ENCODE results near the gene APLP2. TPM values are rescaled to one million over a fixed set of nuclear protein-coding genes. Genes with fewer than 3 reads are reported as not detected.
A peak's percentile ranks its signal among the peaks of the same experiment; 100 is the strongest.
"Not testable (repeated sequence)": the region's sequence is repeated elsewhere in the genome, so short reads cannot be mapped to it uniquely, and the experiment has no call there.

APLP2 gene
- total RNA-seq, 1 donor from 2014 or later, result 214 TPM

DNA sequence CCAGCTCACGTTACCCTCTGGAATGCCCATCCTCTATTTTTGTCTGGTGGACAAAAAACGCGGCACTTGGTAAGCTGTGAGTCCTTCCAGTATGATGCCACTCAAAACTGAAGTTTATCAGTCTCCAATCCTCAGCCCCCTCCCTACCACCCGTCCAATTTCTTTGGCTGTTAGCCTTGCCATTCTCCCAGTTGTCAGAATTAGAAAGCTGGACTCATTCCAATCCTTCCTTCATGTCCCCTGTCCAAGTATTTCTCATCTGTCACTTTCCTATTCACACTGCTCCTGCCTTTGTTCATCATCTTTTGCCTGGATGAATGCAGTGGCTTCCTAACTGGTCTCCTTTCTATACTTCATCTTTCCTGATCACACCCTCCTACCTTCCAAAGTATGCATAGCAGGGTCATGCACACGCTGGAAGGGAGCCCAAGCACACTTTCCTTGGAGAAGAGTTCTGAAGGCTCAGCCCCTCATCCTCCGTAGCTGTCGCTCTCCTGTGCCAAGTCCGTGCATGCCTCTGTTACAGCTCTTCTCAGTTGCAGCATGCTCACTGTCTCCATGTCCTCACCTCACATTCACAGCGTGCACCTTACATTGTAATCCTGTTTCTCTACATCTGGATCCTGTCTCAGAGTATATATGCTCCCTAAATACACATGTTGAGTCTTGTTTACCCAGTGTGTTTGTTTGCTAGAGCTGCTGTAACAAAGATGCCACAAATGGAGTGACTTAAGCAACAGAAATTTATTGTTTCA lies 19.4 kb downstream of the APLP2 start:
- no peak for ATAC-seq
- DNase-seq (ENCODE audit: low spot score), result no peak

- ATAC-seq, result no peak
Observed at GRCh38 chr11:130089674-130090073, 20.0 kb downstream of the APLP2 start.

DNA sequence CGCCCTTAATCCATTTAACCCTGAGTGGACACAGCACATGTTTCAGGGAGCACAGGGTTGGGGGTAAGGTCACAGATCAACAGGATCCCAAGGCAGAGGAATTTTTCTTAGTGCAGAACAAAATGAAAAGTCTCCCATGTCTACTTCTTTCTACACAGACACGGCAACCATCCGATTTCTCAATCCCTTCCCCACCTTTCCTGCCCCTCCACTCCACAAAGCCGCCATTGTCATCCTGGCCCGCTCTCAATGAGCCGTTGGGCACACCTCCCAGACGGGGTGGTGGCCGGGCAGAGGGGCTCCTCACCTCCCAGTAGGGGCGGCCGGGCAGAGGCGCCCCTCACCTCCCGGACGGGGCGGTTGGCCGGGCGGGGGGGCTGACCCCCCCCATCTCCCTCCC lies 20.8 kb downstream of the APLP2 start:
- DNase-seq (ENCODE audit: low spot score), result not testable (repeated sequence)

More at GRCh38 chr11:130089674-130090073, 20.0 kb downstream of the APLP2 start:
- DNase-seq (ENCODE audit: low spot score), result no peak

DNA sequence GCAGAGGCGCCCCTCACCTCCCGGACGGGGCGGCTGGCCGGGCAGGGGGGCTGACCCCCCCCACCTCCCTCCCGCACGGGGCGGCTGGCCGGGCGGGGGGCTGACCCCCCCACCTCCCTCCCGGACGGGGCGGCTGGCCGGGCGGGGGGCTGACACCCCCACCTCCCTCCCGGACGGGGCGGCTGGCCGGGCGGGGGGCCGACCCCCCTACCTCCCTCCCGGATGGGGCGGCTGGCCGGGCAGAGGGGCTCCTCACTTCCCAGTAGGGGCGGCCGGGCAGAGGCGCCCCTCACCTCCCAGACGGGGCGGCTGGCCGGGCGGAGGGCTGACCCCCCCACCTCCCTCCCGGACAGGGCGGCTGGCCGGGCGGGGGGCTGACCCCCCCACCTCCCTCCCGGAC lies 21.5 kb downstream of the APLP2 start:
- DNase-seq (ENCODE audit: low spot score); ATAC-seq: not testable (repeated sequence)

More for the DNA sequence above, 20.8 kb downstream of the APLP2 start:
- ATAC-seq, result not testable (repeated sequence)

DNA sequence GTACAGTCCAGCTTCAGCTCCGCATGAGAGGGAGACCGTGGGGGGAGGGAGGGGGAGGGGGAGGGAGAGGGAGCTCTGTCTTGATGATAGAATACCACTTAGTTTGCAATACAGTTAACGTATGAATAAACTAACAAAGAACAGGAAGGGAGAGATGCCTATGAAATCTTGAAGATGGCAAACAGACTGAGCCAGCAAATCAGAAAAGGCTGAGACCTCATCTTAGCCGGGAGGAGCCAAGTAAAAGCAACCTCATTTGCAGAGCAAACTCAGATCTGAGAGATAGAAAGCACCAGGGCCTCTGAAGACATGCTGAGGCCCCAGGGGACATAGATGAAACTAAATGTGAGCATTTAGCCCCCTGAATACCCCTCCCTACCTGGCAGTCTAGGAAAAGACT lies 23.0 kb downstream of the APLP2 start:
- ATAC-seq (no peak), DNase-seq (ENCODE audit: low spot score) (no peak)

DNA sequence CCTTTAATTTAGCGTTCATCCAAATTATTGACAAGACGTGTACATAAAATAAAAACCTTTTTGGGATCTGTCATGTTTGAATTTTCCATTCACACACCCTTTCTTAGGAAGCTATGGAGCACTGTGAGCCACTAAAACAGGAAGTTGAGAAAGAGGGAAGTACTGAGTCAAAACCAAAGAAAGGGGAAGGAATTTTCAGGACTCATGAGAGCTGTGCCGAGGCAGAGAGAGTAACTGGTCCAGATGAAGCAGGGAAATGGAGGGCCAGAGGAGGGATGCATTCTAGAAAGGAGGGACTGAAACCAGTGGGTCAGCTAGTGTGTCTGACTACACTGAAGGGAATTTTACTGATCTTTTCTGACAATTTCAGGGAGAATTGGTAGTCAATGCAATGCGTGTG lies 24.9 kb downstream of the APLP2 start:
- peak; percentile 33 for ATAC-seq

GRCh38 chr11:130095326-130095725 lies 25.6 kb downstream of the APLP2 start:
- no peak for DNase-seq (ENCODE audit: low spot score)
- no peak for ATAC-seq

More for the DNA sequence above, 24.9 kb downstream of the APLP2 start:
- no peak for DNase-seq (ENCODE audit: low spot score)

DNA sequence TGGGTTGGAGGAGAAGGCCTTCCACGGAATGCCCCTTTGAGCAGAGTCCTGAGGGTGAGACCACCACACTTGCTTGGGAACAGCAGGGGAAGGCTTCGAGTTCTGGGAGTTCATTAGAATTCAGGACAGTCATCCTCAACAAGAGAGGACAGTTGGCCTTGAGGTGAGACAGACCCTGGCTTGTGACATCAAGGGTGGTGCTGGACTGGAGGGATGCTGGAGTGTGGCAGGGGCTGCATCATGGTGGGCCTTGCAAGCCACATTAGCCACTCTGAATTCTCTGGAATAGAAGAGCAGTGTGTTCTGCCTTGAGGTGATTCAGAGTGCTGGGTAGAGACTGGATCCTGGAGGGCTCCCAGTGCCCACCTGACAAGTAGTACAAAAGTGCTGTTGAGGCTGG lies 26.3 kb downstream of the APLP2 start:
- DNase-seq (ENCODE audit: low spot score) (no peak), ATAC-seq (no peak)

- ATAC-seq, result no peak
- DNase-seq (ENCODE audit: low spot score), result no peak
Observed at GRCh38 chr11:130096823-130097222, 27.1 kb downstream of the APLP2 start.

GRCh38 chr11:130097285-130097684 lies 27.6 kb downstream of the APLP2 start:
- DNase-seq (ENCODE audit: low spot score) (no peak), ATAC-seq (no peak)

GRCh38 chr11:130099356-130099755 lies 29.7 kb downstream of the APLP2 start:
- DNase-seq (ENCODE audit: low spot score) (no peak), ATAC-seq (no peak)

DNA sequence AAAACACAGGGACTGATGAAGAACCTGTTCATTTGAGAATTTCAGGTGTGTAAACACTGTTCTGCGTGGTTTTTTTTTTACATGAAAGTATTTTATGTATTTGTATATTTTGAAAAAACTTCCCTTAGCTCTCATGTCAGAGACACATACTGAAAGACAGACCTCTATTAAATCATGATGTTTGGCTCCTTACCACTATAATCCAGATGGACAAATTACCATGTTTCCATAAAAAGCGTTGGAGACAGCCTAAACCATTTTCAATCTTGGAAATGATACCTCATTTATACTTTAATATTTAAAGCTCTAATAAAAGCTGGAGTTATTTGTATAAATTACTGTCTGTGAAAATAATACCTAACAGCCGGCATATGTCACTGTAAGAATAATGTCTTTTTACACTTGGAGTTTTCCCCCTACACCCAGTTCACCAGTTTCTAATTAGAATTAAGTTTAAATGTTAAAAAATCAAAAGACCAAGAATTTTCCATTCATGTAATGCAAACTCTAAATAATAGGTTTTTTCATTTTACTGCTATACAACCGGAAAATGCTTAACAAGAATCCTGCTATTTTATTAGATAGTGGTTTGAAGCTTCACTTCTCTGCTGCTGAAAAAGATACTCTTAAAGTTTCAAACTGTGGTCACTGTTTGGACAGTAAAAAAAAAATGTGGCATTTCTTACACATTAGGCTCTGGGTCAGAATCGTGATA lies 30.8 kb downstream of the APLP2 start:
- ATAC-seq (no peak), DNase-seq (ENCODE audit: low spot score) (no peak)

DNA sequence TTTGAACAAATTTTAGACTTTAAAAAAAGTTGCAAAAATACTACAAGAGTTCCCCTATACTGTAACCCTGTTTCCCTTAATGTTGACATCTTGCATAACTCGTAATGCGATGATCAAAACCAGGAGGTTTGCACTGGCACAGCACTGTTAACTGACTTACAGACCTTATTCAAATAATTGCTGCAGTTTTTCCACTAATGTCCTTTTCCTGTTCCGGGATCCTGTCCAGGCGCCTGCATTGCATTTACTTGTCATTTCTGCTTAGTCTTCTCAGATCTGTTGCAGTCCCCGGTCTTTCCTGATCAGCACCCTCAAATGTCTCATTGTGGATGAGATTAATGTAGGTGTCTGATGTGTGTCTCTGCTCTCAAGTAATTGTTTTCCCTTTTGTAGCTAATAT lies 32.0 kb downstream of the APLP2 start:
- peak; percentile 62 for ATAC-seq
- DNase-seq (ENCODE audit: low spot score), result no peak

DNA sequence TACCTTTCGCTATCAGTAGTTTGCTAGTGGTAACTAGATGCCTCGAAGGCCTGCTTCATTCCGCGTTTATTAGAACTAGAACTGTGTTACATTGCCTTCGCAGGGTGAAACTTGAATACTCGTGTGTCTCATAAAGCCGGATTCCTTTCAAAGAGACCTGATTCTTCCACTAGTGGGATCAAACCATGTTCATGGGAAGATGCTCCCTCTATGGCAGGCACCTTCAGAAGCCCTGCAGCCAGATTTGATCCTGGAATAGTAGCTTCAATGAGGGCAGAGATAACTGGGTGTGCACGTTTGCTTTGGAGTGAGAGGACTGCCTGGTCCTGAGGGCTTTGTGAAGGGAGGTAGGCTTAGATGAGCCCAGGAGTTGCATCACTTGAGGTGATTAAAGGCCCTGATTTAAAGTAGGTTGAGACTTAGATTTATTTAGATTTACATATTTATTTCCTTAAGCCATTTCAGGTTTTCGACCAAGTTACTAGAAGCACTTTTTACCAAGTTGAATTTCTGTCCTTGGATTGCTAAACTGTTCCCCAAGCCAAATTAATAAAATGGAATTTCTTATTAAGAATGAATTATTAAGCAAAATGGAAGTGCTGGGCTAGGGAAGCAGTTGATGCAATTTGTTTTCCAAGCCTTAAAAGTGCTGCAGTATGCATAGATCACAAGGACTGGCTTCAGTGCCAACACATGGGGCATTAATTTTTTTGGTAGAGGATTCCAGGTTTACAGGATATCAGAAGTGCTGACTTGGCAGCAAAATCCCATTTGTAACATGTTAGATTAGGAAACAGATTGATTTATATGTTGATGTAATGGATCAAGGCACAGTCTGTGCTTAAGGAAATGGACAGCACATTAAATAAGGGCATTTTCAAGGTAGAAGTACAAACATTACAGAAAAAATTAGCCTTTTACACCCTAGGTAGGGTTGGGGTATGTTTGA lies 32.9 kb downstream of the APLP2 start:
- ATAC-seq (peak; percentile 62), DNase-seq (ENCODE audit: low spot score) (no peak)

GRCh38 chr11:130103296-130103814 lies 33.7 kb downstream of the APLP2 start:
- peak; percentile 24 for ATAC-seq

DNA sequence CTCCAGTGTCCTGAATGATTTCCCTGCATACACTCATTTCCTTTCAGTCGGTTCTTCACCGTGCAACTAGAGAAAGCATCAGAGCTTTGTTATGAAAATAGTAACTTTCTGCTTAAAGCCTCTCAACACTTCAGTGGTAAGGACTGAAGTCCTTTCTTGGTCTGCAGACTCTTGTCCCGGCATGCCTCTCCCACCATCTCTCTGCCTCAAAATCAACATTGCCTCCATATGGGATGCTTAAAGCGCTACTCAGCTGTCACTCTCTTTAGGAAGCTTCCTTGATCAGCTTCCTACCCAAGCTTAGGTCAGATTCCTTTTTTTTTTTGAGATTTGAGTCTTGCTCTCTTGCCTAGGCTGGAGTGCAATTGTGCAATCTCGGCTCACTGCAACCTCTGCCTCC lies 36.7 kb downstream of the APLP2 start:
- DNase-seq (ENCODE audit: low spot score), result no peak
- ATAC-seq, result no peak

More at GRCh38 chr11:130103296-130103814, 33.7 kb downstream of the APLP2 start:
- no peak for DNase-seq (ENCODE audit: low spot score)

GRCh38 chr11:130108671-130109070 lies 39.0 kb downstream of the APLP2 start:
- not testable (repeated sequence) for ATAC-seq; DNase-seq (ENCODE audit: low spot score)

- ATAC-seq (no peak), DNase-seq (ENCODE audit: low spot score) (no peak)
Observed at GRCh38 chr11:130109386-130109785, 39.7 kb downstream of the APLP2 start.

DNA sequence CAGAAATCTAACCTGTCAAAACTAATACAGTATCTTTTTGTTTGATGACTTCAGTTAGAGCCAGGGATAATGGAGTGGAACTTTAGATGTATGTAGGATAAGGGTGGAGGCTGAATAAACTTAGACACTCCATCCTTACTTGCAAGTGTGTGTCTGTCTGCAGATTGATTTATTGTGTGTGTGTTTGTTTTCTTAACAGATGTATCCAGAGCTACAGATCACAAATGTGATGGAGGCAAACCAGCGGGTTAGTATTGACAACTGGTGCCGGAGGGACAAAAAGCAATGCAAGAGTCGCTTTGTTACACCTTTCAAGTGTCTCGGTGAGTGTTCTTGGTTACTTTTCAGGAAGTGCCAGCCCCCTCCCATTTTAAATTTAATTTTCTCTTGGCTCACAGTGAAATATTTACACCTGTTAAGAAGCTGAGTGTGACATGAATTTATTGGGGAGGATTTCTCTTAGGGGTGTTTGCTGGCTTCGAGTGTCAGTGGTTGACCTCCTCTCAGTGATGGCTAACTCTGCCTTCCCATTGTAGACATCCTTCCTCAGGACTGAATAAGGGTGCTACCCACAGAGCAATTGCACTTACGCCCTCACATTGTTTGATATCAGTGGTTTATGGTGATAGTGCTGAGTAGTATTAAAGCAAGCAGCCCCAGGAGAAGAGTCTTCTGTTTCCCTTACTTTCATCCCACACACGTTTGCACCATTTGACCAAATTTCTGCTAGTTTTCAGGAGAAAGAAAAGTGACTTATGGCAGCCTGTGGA lies 40.8 kb downstream of the APLP2 start:
- DNase-seq (ENCODE audit: low spot score), result no peak
- no peak for ATAC-seq

Measured in left lobe of liver (tissue), 2 donors.